Activated CD8-positive, alpha-beta memory T cell treated with anti-CD3 and anti-CD28 coated beads, Interleukin-2, amount 10 ng/mL, durations not matched to agents 7 days and 5 days (primary cell): ENCODE results near the gene CATSPERD. TPM values are rescaled to one million over a fixed set of nuclear protein-coding genes. Genes with fewer than 3 reads are reported as not detected.

Experiments used
- ATAC-seq: fragments of 150-1000 bp; cut with Tn5 transposase; one replicate; pipeline ENCODE4 v1.10.0; 2021; ENCODE audit warnings: moderate library complexity
- CTCF ChIA-PET: fragments of 350-600 bp; sonication (Branson Sonifier 250); formaldehyde crosslinking; loops from one replicate; lab custom pipeline; 2021; ENCODE audit warnings: antibody characterized with exemption; lab: Charles Lee
- DNase-seq: peaks from one replicate; pipeline ENCODE4 v3.0.0-alpha.2; 2020
- H3K27ac Mint-ChIP-seq: one replicate; pipeline ENCODE4 v1.8.0; 2021; ENCODE audit warnings: mild to moderate bottlenecking, mixed read lengths
- H3K27me3 Mint-ChIP-seq: one replicate; pipeline ENCODE4 v1.8.0; 2021; ENCODE audit warnings: mixed read lengths
- H3K36me3 Mint-ChIP-seq: one replicate; pipeline ENCODE4 v1.8.0; 2021; ENCODE audit warnings: mild to moderate bottlenecking, mixed read lengths
- H3K4me1 Mint-ChIP-seq: one replicate; pipeline ENCODE4 v1.8.0; 2021; ENCODE audit warnings: mixed read lengths
- H3K4me3 Mint-ChIP-seq: one replicate; pipeline ENCODE4 v1.8.0; 2021; ENCODE audit warnings: mild to moderate bottlenecking, moderate library complexity, mixed read lengths
- H3K9me3 Mint-ChIP-seq: one replicate; pipeline ENCODE4 v1.8.0; 2022; ENCODE audit warnings: low read depth, mixed read lengths
- total RNA-seq, 2 experiments: library from RNA; stranded (reverse); gene quantifications; one replicate each; pipeline ENCODE4 v1.2.3, GENCODE V29; 2021

CATSPERD gene
- total RNA-seq, 2 experiments from 2014 or later, result not detected

DNA sequence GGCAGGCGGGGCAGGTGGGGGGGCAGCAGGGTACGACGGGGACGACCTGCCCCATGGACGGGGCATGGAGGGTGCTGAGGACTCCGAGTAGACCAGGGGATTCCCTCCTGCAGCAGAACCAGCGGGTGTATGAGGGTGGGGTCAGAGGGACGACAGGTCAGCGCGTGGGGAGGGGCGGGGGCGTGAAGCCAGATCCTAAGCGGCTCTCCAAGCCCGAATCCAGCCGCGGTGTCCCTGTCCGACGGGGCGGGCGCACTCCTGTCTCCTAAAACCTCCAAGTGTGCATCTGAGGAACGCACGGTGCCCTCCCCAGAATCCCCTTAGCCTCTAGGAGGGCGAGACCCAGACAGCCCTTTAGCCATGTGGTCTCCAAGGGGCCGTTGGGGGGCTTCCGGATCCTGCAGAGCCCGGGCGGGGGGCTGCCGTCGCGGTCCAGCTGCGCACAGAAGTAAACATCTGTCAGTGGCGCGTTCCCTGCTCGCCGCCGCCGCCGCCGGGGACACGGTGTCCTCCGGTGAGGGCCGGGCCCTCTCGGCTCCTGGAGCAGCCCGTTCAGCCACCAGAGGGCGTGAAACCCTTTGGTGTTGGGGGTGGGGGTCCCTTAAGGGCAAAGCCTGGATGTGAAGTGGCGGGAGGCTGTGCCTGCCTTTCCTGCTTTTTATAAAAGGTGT lies 85.2 kb downstream of the CATSPERD start:
- peaks cover 19% of the 10 kb centered on the region for H3K4me1 Mint-ChIP-seq
- CTCF ChIA-PET, result no interaction called here
- H3K4me3 Mint-ChIP-seq, result no peak overlapping the region
- no peaks in the 10 kb centered on the region for H3K36me3 Mint-ChIP-seq
- no peak overlapping the region for H3K27ac Mint-ChIP-seq
- peaks cover 40% of the 10 kb centered on the region for H3K27me3 Mint-ChIP-seq
- ATAC-seq, result no peak
- DNase-seq, result peak; percentile 65
- no peaks in the 10 kb centered on the region for H3K9me3 Mint-ChIP-seq

DNA sequence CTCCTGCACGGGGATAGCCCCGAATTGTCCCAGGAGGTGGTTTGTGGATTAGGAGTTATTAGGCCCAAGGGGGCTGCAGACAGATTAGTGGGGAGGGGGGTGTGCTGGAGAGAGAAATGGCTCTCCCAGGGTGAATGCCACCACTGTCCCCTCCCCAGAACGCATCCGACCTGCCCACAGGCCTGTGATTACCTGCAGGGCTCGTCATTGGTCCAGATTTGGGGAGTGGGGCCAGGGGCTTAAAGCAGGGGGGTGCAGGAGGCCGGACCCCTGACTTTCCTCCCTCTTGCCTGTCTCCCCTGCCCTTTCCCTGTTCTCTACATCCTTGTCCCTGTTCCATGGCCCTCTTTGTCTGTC lies 85.7 kb downstream of the CATSPERD start:
- ATAC-seq, result no peak
- Mint-ChIP-seq H3K4me1 (peaks cover 19% of the 10 kb centered on the region), H3K36me3 (no peaks in the 10 kb centered on the region), H3K27me3 (peaks cover 38% of the 10 kb centered on the region), H3K9me3 (no peaks in the 10 kb centered on the region), H3K4me3 (no peak overlapping the region), H3K27ac (no peak overlapping the region)
- CTCF ChIA-PET, result no interaction called here
- no peak for DNase-seq

DNA sequence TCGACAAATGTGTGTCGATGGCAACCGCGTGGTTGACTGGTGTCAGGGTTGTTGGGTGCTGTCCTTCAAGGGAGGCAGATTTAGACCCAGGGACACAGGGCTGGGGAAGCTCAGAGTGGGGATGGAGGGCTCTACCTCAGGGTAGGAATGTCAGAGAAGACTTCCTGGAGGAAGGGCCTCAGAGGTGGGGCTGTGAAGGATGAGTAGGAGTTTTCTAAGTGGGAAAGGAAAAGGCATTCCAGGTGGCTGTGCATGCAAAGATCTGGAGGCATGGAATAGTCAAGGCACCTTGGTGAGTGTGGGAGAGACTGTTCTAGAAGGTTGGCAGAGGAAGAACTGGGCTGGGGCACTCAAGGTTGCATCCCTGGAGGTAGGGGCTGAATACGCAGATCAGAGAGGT lies 86.5 kb downstream of the CATSPERD start:
- Mint-ChIP-seq H3K27ac (no peak overlapping the region), H3K4me1 (peaks cover 18% of the 10 kb centered on the region), H3K27me3 (peaks cover 35% of the 10 kb centered on the region), H3K4me3 (no peak overlapping the region), H3K36me3 (no peaks in the 10 kb centered on the region), H3K9me3 (no peaks in the 10 kb centered on the region)
- no peak for ATAC-seq
- CTCF ChIA-PET, result interaction anchor here (0.6 kb wide), 1 partner anchor 1913 kb away, joined by 3 read pairs; no protein-coding TSS in a partner anchor
- no peak for DNase-seq

DNA sequence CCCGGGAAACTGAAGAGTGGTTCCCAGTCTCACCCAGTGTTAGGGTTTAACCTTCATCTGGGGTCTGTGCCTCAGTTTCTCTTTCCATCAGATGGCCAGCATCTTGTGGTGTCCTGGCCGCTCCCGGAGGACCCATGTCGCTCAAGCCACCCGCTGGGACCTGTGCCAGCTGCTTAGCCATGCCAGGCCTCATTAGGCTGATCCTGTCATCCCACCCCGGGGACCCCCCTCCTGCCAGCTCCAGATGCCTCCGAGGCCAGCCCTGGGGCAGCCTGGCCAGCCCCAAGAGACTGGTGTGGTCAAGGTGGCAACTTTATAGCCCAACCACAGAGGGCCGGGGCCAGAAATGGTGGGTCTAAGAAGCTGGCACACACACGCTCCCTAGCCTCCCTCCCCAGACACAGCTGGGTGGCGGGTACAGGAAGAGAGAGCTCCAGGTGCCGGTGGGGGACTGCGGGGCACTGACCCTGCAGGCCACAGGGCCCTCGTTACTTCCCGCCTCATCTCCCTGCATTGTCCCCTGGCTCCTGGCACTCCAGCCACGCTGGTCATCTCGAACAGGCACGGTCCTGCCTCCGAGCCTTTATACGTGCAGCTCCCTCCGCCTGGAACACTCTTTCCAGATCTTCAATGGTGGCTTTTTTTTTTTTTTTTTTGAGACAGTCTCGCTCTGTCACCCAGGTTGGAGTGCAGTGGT lies 87.8 kb downstream of the CATSPERD start:
- Mint-ChIP-seq H3K4me3 (no peak overlapping the region), H3K9me3 (no peaks in the 10 kb centered on the region)
- ATAC-seq, result no peak

DNA sequence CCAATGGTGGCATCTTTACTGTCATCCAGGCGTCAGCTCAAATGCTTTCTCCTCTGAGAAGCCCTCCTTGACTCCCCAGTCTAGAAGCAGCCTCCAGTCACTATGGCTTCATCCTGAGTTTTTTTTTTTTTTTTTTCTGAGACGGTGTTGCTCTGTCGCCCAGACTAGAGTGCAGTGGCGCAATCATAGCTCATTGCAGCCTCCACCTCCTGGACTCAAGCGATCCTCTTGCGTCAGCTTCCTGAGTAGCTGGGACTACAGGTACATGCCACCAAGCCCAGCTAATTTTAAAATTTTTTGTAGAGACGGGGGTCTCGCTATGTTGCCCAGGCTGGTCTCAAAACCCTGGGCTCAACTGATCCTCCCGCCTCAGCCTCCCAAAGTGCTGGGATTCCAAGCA lies 88.6 kb downstream of the CATSPERD start:
- CTCF ChIA-PET, result interaction anchor here (0.7 to 1.4 kb wide), 2 partner anchors 81 to 214 kb away, joined by 3 to 4 read pairs; no protein-coding TSS in a partner anchor
- no peak for DNase-seq
- no peak for ATAC-seq
- H3K4me3 Mint-ChIP-seq, result no peak overlapping the region
- H3K9me3 Mint-ChIP-seq, result no peaks in the 10 kb centered on the region
- H3K4me1 Mint-ChIP-seq, result peaks cover 6% of the 10 kb centered on the region
- H3K36me3 Mint-ChIP-seq, result no peaks in the 10 kb centered on the region
- no peak overlapping the region for H3K27ac Mint-ChIP-seq
- peaks cover 27% of the 10 kb centered on the region for H3K27me3 Mint-ChIP-seq

More for the DNA sequence above, 87.8 kb downstream of the CATSPERD start:
- peaks cover 29% of the 10 kb centered on the region for H3K27me3 Mint-ChIP-seq
- no peak for DNase-seq
- H3K27ac Mint-ChIP-seq, result no peak overlapping the region
- peaks cover 12% of the 10 kb centered on the region for H3K4me1 Mint-ChIP-seq
- CTCF ChIA-PET, result interaction anchor here (0.5 to 1.4 kb wide), 3 partner anchors 11 to 215 kb away, joined by 3 to 4 read pairs (median 3); no protein-coding TSS in a partner anchor
- H3K36me3 Mint-ChIP-seq, result no peaks in the 10 kb centered on the region

DNA sequence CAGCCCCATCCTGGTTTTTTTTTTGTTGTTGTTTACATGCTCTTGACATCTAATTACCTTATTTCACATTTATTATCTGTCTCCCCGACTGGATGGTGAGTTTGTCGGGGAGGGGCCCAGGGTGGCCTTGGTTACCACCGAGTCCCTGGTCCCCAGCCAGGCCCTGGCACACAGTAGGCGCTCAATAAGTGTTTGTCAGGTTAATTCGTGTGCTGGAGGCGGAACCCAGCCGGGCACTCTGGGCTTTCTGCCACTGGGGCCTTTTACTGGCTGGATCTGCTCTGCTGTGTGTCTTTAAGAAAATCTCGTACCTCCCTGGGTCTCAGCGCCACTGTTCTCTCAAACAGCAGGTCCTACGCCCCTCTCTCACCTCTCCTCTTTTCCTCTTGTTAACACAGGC lies 89.0 kb downstream of the CATSPERD start:
- H3K36me3 Mint-ChIP-seq, result no peaks in the 10 kb centered on the region
- peaks cover 2% of the 10 kb centered on the region for H3K4me1 Mint-ChIP-seq
- H3K27me3 Mint-ChIP-seq, result peaks cover 23% of the 10 kb centered on the region
- CTCF ChIA-PET, result no interaction called here
- no peaks in the 10 kb centered on the region for H3K9me3 Mint-ChIP-seq
- ATAC-seq (no peak), DNase-seq (peak; percentile 33)
- no peak overlapping the region for H3K4me3 Mint-ChIP-seq
- no peak overlapping the region for H3K27ac Mint-ChIP-seq

DNA sequence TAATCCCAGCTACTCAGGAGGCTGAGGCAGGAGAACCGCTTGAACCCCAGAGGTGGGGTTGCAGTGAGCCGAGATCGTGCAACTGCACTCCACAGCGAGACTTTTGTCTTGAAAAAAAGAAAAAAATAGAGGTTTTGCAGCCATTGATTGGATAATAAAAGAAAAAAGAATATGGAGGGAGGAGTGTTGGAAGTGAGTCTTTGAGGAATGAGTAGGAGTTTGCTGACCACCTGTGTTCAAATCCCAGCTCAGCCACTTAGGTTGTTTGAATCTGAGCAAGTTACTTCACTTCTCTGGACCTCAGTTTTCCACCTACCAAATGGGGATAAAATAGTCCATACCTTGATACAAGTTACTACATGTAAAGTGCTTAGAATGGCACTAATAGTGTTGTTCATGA lies 90.7 kb downstream of the CATSPERD start:
- Mint-ChIP-seq H3K9me3 (no peaks in the 10 kb centered on the region), H3K4me1 (no peaks in the 10 kb centered on the region), H3K4me3 (no peak overlapping the region), H3K27ac (no peak overlapping the region), H3K36me3 (no peaks in the 10 kb centered on the region), H3K27me3 (peaks cover 14% of the 10 kb centered on the region)
- no peak for ATAC-seq
- DNase-seq, result no peak
- CTCF ChIA-PET, result no interaction called here

DNA sequence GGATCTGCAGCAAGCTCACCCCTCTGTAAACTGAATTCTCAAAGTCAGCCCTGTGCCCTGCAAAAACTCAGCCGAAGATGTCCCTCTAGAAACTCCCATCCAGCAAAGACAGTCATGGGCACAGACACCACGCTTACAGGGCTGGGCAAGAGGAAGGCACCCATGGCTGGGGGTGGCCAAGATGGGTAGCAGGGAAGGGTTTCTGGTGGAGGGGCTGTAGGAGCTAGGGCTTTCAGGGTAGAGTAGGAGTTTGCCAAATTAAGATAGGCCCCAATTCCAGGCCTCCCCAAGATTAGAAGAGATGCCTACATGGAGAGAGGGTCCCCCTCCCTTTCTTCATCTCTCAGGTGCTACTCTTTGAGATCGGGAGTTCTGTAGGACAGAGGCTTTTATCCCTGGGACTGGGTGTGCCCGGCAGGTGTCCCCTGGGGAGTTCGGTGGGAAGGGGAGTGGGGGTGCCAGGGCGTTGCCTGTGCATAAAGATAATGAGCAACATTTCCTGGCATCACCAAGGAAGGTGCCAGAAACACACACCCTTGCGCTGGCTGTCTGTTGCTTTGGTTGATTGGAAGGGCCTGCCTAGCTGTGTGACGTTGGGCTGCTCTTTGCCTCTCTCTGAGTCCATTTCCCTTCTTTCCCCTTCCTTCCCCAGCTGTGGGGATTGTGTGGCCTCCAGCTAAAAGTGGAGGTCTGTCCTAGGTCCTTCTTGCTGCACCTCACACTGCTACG lies 93.8 kb downstream of the CATSPERD start:
- no peaks in the 10 kb centered on the region for H3K4me1 Mint-ChIP-seq
- H3K27me3 Mint-ChIP-seq, result peaks cover 3% of the 10 kb centered on the region
- no peaks in the 10 kb centered on the region for H3K36me3 Mint-ChIP-seq
- CTCF ChIA-PET, result interaction anchor here (0.7 to 1.2 kb wide), 2 partner anchors 10 to 127 kb away, joined by 3 to 6 read pairs; no protein-coding TSS in a partner anchor
- ATAC-seq, result no peak
- no peak overlapping the region for H3K27ac Mint-ChIP-seq
- DNase-seq, result no peak
- no peak overlapping the region for H3K4me3 Mint-ChIP-seq
- no peaks in the 10 kb centered on the region for H3K9me3 Mint-ChIP-seq

DNA sequence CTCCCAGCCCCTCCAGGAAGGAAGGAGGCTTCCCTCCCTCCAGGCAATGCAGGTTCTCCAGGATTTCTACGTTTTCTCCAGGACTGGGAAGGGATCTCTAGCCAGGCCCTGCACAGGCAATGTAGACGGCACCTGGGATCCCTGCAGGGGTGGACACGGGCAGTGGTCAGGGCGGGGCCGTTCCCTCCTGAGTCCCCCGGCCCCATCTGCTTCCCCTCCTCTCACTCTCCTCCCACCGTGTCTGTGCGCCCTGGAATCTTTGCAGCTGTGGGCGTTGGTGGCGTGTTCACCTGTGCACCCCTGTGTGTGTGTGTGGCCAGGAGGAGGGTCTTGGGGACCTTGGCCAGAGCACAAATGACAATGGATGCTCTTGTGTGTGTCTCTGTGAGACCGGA lies 94.4 kb downstream of the CATSPERD start:
- no peak for DNase-seq
- no peaks in the 10 kb centered on the region for H3K36me3 Mint-ChIP-seq

DNA sequence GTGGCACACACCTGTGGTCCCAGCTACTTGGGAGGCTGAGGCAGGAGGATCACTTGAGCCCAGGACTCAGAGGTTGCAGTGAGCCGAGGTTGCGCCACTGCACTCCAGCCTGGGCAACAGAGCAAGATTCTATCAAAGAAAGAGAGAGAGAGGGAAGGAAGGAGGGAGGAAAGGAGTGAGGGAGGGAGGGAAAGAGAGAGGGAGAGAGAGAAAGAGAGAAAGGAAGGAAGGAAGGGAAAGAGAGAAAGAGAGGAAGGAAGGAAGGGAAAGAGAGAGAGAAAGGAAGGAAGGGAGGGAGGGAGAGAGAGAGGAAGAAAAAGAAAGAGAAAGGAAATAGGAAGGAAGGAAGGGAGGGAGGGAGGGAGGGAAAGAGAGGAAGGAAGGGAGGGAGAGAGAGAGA lies 96.8 kb downstream of the CATSPERD start:
- no peaks in the 10 kb centered on the region for H3K9me3 Mint-ChIP-seq
- CTCF ChIA-PET, result no interaction called here
- no peak overlapping the region for H3K4me3 Mint-ChIP-seq
- H3K27me3 Mint-ChIP-seq, result peaks cover 3% of the 10 kb centered on the region
- DNase-seq (no peak), ATAC-seq (no peak)
- H3K36me3 Mint-ChIP-seq, result no peaks in the 10 kb centered on the region
- no peak overlapping the region for H3K27ac Mint-ChIP-seq
- H3K4me1 Mint-ChIP-seq, result no peaks in the 10 kb centered on the region

More for the DNA sequence above, 94.4 kb downstream of the CATSPERD start:
- Mint-ChIP-seq H3K9me3 (no peaks in the 10 kb centered on the region), H3K4me3 (no peak overlapping the region), H3K27me3 (peaks cover 3% of the 10 kb centered on the region), H3K4me1 (no peaks in the 10 kb centered on the region), H3K27ac (no peak overlapping the region)
- no peak for ATAC-seq
- CTCF ChIA-PET, result no interaction called here

DNA sequence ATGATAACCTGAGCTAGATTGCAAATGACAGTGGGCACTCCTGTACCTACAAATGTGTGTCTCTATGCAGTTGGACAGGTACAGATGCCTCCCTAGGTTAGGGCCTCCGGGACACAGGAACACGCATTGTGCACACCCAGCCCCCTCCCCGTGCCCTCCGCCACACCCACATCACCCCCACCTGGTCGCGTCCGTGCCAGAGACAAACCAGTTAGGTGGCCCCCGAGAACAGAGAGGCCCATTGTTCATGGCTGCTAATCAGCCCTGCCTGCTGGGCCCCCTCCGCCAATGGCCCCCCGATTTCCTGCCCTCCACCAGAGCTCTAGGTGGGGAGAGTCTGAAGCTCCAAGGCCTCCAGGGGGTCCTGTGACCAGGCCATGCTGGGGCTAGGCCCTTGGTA lies 98.2 kb downstream of the CATSPERD start:
- H3K4me3 Mint-ChIP-seq, result no peak overlapping the region
- CTCF ChIA-PET, result interaction anchor here (0.7 kb wide), 1 partner anchor 11 kb away, joined by 3 read pairs; no protein-coding TSS in a partner anchor
- ATAC-seq (no peak), DNase-seq (no peak)
- no peak overlapping the region for H3K27ac Mint-ChIP-seq
- no peaks in the 10 kb centered on the region for H3K4me1 Mint-ChIP-seq
- H3K9me3 Mint-ChIP-seq, result no peaks in the 10 kb centered on the region
- H3K27me3 Mint-ChIP-seq, result peaks cover 3% of the 10 kb centered on the region
- H3K36me3 Mint-ChIP-seq, result no peaks in the 10 kb centered on the region

DNA sequence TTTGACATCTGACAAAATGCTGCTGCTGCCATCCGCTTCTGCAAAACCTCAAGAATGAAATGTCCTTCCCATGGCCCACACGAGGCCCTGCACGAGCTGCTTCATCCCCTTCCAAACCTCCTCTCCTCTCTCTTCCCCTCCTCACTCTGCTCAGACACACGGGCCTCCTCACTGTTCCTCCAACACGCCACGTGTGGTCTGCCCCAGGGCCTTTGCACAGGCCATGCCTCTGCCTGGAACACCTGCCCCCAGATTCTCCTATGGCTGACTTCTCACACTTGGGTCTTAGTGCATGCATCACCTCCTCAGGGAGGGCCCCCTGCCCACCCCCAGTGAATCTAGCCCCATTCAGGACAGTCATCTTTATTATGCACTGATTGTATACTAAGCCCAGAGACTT lies 100.3 kb downstream of the CATSPERD start:
- no peaks in the 10 kb centered on the region for H3K36me3 Mint-ChIP-seq
- H3K4me1 Mint-ChIP-seq, result no peaks in the 10 kb centered on the region
- no peak for ATAC-seq
- DNase-seq, result no peak
- no peaks in the 10 kb centered on the region for H3K9me3 Mint-ChIP-seq
- no peak overlapping the region for H3K27ac Mint-ChIP-seq
- peaks cover 3% of the 10 kb centered on the region for H3K27me3 Mint-ChIP-seq
- H3K4me3 Mint-ChIP-seq, result no peak overlapping the region
- CTCF ChIA-PET, result interaction anchor here (0.6 kb wide), 1 partner anchor 15 kb away, joined by 3 read pairs; no protein-coding TSS in a partner anchor

DNA sequence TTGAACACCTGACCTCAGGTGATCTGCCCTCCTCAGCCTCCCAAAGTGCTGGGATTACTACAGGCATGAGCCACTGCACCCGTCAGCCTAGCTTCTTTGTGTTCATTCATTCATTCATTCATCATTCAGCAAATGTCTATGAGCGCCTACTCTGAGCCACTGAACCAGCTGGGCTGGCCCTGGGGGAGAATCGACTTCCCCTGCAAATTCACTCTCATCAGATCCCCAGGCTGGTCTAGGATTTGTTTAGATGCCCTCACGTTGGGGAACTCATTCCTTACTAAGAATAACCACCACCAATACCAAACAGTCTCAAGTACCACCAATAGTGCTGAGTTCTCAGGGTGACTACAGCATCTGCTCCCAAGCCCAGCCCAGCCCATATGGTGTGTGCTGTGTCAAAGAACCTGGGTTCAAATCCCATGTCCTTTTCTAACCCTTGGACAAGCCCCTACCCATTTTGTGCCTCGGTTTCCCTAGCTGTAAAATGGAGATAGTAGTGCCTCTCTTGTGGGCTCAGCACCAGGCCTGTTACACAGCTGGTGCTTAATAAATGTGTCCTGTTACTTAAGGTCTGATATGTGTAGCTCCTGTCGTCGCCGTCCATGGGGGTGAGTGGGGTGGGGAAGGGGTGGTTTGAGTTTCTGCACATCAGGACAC lies 101.2 kb downstream of the CATSPERD start:
- CTCF ChIA-PET, result interaction anchor here (3.3 kb wide), 1 partner anchor 18 kb away, joined by 10 read pairs; no protein-coding TSS in a partner anchor
- DNase-seq (no peak), ATAC-seq (no peak)
- peaks cover 1% of the 10 kb centered on the region for H3K4me1 Mint-ChIP-seq
- no peaks in the 10 kb centered on the region for H3K36me3 Mint-ChIP-seq
- peaks cover 3% of the 10 kb centered on the region for H3K27me3 Mint-ChIP-seq
- H3K4me3 Mint-ChIP-seq, result no peak overlapping the region
- H3K27ac Mint-ChIP-seq, result no peak overlapping the region
- H3K9me3 Mint-ChIP-seq, result no peaks in the 10 kb centered on the region
